Astrocyte (in vitro differentiated cells and primary cell): Measurements from ENCODE around the gene AATF. TPM values are rescaled to one million over a fixed set of nuclear protein-coding genes. Genes with fewer than 3 reads are reported as not detected.

ENCODE experiments used
- DNase-seq: peaks from one replicate; pipeline ENCODE4 v3.0.0-alpha.2; 2010; ENCODE audit warnings: low read depth
- FAIRE-seq: peaks from 2 replicates; lab custom pipeline; 2011; peaks lifted over from hg19 to GRCh38; lab: Jason Lieb, UNC
- H2AFZ ChIP-seq: 2 replicates; pipeline ENCODE4 v1.6.0; 2012; ENCODE audit warnings: low read depth, low read length, inconsistent platforms
- H3K27ac ChIP-seq: 2 replicates; pipeline ENCODE4 v1.5.1; 2011; ENCODE audit warnings: low read depth, low read length, inconsistent platforms
- H3K27me3 ChIP-seq: 2 replicates; pipeline ENCODE4 v1.6.0; 2011; ENCODE audit warnings: low read length, inconsistent platforms; ENCODE audit not compliant: insufficient read depth
- H3K36me3 ChIP-seq: 2 replicates; pipeline ENCODE4 v1.5.1; 2011; ENCODE audit warnings: low read length, inconsistent platforms; ENCODE audit not compliant: insufficient read depth
- H3K4me1 ChIP-seq: 2 replicates; pipeline ENCODE4 v1.5.1; 2011; ENCODE audit warnings: low read length, inconsistent platforms; ENCODE audit not compliant: insufficient read depth
- H3K4me2 ChIP-seq: 2 replicates; pipeline ENCODE4 v1.6.0; 2012; ENCODE audit warnings: low read length, inconsistent platforms
- H3K4me3 ChIP-seq: 2 replicates; pipeline ENCODE4 v1.5.1; 2011; ENCODE audit warnings: low read depth, mild to moderate bottlenecking, low read length, inconsistent platforms; ENCODE audit not compliant: insufficient read depth
- H3K79me2 ChIP-seq: 2 replicates; pipeline ENCODE4 v1.6.0; 2012; ENCODE audit warnings: mild to moderate bottlenecking, low read length, inconsistent platforms; ENCODE audit not compliant: insufficient read depth
- H3K9ac ChIP-seq: 2 replicates; pipeline ENCODE4 v1.6.0; 2012; ENCODE audit warnings: mild to moderate bottlenecking, low read length, inconsistent platforms
- H3K9me3 ChIP-seq: 2 replicates; pipeline ENCODE4 v1.5.1; 2012; ENCODE audit warnings: low read depth, mild to moderate bottlenecking, low read length, inconsistent platforms; ENCODE audit not compliant: insufficient read depth
- H4K20me1 ChIP-seq: 2 replicates; pipeline ENCODE4 v1.6.0; 2012; ENCODE audit warnings: low read length, inconsistent platforms; ENCODE audit not compliant: insufficient read depth
- H3K27ac Mint-ChIP-seq: one replicate; pipeline ENCODE4 v1.8.0; 2021; ENCODE audit warnings: mild to moderate bottlenecking, mixed read lengths; ENCODE audit not compliant: unreplicated experiment
- H3K27me3 Mint-ChIP-seq: one replicate; pipeline ENCODE4 v1.8.0; 2021; ENCODE audit warnings: low read depth, mixed read lengths; ENCODE audit not compliant: unreplicated experiment
- H3K36me3 Mint-ChIP-seq: one replicate; pipeline ENCODE4 v1.8.0; 2021; ENCODE audit warnings: low read depth, mixed read lengths; ENCODE audit not compliant: unreplicated experiment
- H3K4me1 Mint-ChIP-seq: one replicate; pipeline ENCODE4 v1.8.0; 2021; ENCODE audit warnings: low read depth, mixed read lengths; ENCODE audit not compliant: unreplicated experiment
- H3K4me3 Mint-ChIP-seq: one replicate; pipeline ENCODE4 v1.8.0; 2021; ENCODE audit warnings: mild to moderate bottlenecking, moderate library complexity, mixed read lengths; ENCODE audit not compliant: unreplicated experiment
- H3K9me3 Mint-ChIP-seq: one replicate; pipeline ENCODE4 v1.8.0; 2021; ENCODE audit warnings: mild to moderate bottlenecking, mixed read lengths; ENCODE audit not compliant: unreplicated experiment
- EZH2 ChIP-seq: IDR thresholded peaks from 2 replicates; pipeline ENCODE4 v1.6.1; 2012; ENCODE audit warnings: mild to moderate bottlenecking, low read length, inconsistent platforms; ENCODE audit not compliant: insufficient read depth
- total RNA-seq: library from RNA; stranded (reverse); gene quantifications from 2 replicates; pipeline ENCODE4 v1.2.1, GENCODE V29; 2021
- TF ChIP-seq, protein P1 (sequence below): IDR thresholded peaks from 2 replicates; pipeline ENCODE4 v1.5.1; 2011; ENCODE audit warnings: low read depth, mild to moderate bottlenecking, inconsistent platforms, low read length, moderate library complexity; ENCODE audit not compliant: insufficient read depth

Gene AATF
- total RNA-seq, 1 donor from 2014 or later: 47.1 TPM

DNA sequence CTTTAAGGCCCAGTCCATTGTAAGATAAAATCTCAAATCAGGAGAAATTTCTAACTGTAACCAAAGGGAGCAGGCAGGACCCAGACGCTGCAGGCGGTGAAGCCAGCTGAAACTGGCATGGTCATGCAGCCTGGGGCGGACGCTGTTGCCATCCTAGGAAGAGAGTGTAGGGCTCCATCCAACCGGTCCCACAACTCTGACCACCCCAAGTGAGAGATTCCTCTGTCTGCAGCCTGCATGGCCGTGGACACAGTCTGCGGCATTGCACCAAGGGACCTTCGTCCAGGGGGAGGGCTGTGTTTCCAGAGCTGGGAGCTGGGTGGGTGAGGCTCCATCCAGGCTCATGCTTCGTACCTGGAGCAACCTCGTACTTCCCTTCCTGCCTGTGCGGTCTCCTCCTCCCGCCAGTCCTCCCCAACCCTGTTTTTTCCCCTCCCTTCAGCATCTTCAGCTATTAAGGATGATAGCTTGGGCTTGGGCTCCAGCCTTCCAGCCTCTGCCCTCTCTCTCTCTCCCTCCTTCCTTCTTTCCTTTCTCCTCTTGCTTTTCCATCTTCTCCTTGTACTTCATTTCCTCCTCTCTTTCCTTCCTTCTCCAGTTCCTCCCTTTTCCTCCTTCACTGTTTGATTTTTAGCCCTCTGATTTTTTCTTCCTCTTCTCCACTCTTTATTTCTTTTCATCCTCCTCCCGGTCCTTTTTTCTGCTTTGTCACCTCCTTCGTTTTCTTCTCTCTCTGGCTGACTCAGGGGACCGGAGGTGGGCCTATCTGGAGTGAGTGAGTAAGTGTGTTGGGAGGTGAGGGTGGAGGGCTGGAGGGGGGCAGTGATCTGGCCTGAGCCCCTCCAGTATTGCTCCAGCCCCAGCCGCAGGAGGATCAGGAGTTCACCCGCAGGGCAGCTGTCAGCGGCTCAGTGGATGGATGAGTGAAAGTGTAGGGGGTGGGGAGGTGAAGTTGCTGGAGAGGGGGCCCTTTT lies 28.4 kb upstream of the AATF start:
- peak overlapping the region; percentile 74 for H3K9ac ChIP-seq
- H3K79me2 ChIP-seq: no peaks in the 10 kb centered on the region
- Mint-ChIP-seq H3K27ac (peak overlapping the region; percentile 95), H3K36me3 (no peaks in the 10 kb centered on the region), H3K9me3 (no peaks in the 10 kb centered on the region), H3K27me3 (no peaks in the 10 kb centered on the region), H3K4me1 (peaks cover 48% of the 10 kb centered on the region), H3K4me3 (peak overlapping the region; percentile 66)
- H3K4me2 ChIP-seq: peak overlapping the region; percentile 79
- DNase-seq (peak; percentile 70), FAIRE-seq (no peak)
- H2AFZ ChIP-seq: peak overlapping the region; percentile 69
- no peaks in the 10 kb centered on the region for H4K20me1 ChIP-seq
- no peaks in the 10 kb centered on the region for H3K9me3 ChIP-seq
- peaks cover 52% of the 10 kb centered on the region for H3K4me1 ChIP-seq
- H3K4me3 ChIP-seq: no peak overlapping the region
- peak overlapping the region; percentile 87 for H3K27ac ChIP-seq
- H3K27me3 ChIP-seq: no peaks in the 10 kb centered on the region
- TF ChIP-seq EZH2: no peak
- TF ChIP-seq, protein P1, sequence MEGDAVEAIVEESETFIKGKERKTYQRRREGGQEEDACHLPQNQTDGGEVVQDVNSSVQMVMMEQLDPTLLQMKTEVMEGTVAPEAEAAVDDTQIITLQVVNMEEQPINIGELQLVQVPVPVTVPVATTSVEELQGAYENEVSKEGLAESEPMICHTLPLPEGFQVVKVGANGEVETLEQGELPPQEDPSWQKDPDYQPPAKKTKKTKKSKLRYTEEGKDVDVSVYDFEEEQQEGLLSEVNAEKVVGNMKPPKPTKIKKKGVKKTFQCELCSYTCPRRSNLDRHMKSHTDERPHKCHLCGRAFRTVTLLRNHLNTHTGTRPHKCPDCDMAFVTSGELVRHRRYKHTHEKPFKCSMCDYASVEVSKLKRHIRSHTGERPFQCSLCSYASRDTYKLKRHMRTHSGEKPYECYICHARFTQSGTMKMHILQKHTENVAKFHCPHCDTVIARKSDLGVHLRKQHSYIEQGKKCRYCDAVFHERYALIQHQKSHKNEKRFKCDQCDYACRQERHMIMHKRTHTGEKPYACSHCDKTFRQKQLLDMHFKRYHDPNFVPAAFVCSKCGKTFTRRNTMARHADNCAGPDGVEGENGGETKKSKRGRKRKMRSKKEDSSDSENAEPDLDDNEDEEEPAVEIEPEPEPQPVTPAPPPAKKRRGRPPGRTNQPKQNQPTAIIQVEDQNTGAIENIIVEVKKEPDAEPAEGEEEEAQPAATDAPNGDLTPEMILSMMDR: no peak
- H3K36me3 ChIP-seq: no peaks in the 10 kb centered on the region

DNA sequence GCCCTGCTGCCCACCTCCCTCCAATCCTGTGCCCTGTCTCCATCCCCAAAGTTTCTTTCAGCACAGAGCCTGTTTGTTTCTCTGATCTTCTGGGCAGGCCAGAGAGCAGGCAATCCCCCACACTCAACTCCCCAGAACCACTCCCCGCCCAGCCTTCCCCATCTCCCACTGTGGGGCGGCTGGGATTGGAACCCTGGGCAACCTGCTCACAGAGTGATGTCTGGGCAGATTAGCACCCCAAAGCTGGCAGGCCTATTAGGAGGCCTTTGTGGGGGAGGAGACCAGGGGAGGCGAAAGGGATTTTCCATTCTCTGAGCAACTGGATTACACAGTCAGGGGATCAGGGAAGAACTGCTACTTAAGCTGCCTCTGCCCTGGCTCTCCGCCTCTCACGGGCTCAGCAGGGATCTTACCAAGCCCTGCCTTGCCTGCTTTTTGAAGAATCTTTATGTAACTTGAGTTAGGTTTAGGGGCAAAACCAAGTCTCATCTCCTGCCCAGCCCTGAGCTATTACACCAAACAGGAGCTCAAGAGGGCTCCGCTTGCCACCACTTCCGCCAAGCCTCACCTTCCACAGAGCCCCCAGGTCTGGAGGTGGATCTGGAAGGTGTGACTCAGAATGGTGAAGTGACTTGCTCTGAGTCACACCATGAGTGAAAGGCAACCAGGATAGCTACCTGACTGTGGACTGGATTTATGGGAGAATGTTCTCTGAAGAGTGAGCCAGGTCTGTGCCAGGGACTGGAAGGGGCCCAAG lies 27.5 kb upstream of the AATF start:
- H3K4me3 Mint-ChIP-seq: peak overlapping the region; percentile 14
- Histone ChIP-seq H3K9ac (peak overlapping the region; percentile 74), H3K9me3 (no peaks in the 10 kb centered on the region), H4K20me1 (no peaks in the 10 kb centered on the region), H3K27ac (peak overlapping the region; percentile 87), H2AFZ (peak overlapping the region; percentile 55), H3K27me3 (peaks cover 2% of the 10 kb centered on the region), H3K79me2 (no peaks in the 10 kb centered on the region), H3K4me1 (peaks cover 52% of the 10 kb centered on the region), H3K4me2 (peak overlapping the region; percentile 79), H3K36me3 (no peaks in the 10 kb centered on the region), H3K4me3 (no peak overlapping the region)
- H3K36me3 Mint-ChIP-seq: no peaks in the 10 kb centered on the region
- peaks cover 49% of the 10 kb centered on the region for H3K4me1 Mint-ChIP-seq
- H3K9me3 Mint-ChIP-seq: no peaks in the 10 kb centered on the region
- H3K27ac Mint-ChIP-seq: peak overlapping the region; percentile 92
- no peak for FAIRE-seq
- TF ChIP-seq, protein P1: no peak
- TF ChIP-seq EZH2: no peak
- H3K27me3 Mint-ChIP-seq: peaks cover 9% of the 10 kb centered on the region
- DNase-seq: peak; percentile 72
